Iris pigment epithelial cell (primary cell): Measurements from ENCODE around the gene SEPTIN10.
A peak's percentile ranks its signal among the peaks of the same experiment; 100 is the strongest.

Source experiments
- DNase-seq: peaks from one replicate; pipeline ENCODE4 v3.0.0-alpha.2; 2011; ENCODE audit warnings: low read depth

Gene SEPTIN10

GRCh38 chr2:109497463-109497862, 116.3 kb downstream of the SEPTIN10 start:
- DNase-seq = peak; percentile 35

- DNase-seq = no peak
Observed at GRCh38 chr2:109494351-109494750, 119.4 kb downstream of the SEPTIN10 start.

- no peak for DNase-seq
Observed at GRCh38 chr2:109493176-109493935, 120.4 kb downstream of the SEPTIN10 start.
